HG03108 (cell line): ENCODE results near the gene SEPHS2.
"Not testable (repeated sequence)": the region's sequence is repeated elsewhere in the genome, so short reads cannot be mapped to it uniquely, and the experiment has no call there.

Experiments used
- ATAC-seq: cut with Tn5 transposase; IDR thresholded peaks from one replicate; pipeline ENCODE4 v1.9.1; 2021; ENCODE audit warnings: moderate library complexity; ENCODE audit not compliant: unreplicated experiment

Gene SEPHS2

DNA sequence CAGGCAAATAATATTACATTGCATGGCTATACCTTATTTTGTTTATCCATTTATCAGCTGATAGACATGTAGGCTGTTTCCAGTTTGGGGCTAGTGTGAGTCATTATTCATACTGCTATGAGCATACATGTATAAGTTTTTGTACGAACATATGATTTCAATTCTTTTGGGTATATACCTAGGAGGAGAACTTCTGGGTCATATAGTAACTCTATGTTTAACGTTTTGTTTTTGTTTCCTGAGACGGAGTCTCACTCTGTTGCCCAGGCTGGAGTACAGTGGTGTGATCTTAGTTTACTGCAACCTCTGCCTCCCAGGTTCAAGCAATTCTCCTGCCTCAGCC is 24.5 kb upstream of the SEPHS2 start:
- no peak for ATAC-seq

DNA sequence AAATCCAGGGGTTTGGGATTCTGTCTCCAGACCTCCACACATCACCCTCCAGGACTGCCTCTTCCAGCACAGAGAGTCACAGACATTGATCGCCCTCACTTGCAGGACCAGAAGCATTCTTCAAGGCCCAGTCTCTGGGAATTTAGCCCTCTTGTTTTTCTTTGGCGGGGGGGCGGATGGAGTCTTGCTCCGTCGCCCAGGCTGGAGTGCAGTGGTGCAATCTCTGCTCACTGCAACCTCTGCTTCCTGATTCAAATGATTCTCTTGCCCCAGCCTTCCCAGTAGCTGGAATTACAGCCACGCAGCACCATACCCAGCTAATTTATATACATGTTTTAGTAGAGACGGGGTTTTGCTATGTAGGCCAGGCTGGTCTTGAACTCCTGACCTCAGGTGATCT is 18.4 kb upstream of the SEPHS2 start:
- ATAC-seq = no peak

DNA sequence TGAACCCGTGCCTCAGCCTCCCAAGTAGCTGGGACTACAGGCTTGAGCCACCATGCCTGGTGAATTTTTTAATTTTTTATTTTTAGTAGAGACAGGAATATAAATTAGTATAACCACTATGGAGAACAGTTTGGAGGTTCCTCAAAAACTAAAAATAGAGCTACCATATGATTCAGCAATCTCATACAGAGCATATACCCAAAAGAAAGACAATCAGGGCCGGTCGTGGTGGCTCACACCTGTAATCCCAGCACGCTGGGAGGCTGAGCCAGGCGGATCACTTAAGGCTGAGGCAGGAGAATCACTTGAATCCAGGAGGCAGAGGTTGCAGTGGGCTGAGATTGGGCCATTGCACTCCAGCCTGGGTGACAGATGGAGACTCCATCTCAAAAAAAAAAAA is 15.8 kb upstream of the SEPHS2 start:
- ATAC-seq = not testable (repeated sequence)

DNA sequence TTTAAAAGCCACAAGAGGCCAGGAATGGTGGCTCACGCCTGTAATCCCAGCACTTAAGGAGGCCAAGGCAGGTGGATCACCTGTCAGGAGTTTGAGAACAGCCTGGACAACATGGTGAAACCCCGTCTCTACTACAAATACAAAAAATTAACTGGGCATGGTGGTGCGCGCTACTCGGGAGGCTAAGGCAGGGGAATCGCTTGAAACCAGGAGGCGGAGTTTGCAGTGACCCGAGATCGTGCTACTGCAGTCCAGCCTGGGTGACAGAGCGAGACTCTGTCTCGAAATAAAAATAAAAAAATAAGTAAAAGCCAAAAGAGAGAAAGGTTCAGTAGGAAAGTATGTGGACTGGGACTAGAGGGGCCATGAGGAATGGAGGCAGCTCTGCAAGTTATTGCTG is 13.8 kb upstream of the SEPHS2 start:
- no peak for ATAC-seq

DNA sequence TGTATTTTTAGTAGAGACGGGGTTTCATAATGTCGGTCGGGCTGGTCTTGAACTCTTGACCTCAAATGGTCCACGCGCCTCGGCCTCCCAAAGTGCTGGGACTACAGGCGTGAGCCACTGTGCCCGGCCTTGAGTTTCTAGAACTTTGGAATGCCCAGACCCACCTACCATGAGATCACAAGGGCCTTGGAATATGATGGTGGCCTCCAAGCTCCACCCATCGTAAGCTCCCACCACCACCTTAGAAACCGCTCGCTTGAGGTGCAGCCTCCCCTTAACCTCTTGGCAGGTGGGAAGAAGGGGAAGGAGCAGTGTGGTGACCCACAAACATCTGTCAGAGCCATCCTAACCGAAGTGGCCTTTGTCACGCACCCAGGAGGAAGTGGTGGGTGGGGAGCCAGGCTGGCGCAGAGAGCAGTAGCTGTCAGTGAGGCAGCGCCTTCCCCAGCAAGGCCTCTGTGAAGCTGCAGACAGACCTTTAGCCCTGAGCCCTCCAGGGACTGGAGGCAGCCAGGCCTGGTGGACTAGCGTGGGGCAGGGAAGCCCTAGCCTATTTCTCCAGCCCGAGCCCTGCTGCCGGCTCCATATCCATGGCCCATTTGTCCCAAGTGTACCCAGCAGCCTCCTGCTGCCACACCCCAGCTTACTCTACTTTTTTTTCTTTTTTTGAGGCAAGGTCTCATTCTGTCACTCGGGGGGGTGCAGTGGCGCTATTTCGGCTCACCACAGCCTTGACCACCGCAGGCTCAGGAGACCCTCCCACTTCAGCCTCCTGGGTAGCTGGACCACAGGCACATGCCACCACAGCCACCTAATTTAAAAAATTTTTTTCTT is 13.1 kb upstream of the SEPHS2 start:
- ATAC-seq = peak; percentile 89

DNA sequence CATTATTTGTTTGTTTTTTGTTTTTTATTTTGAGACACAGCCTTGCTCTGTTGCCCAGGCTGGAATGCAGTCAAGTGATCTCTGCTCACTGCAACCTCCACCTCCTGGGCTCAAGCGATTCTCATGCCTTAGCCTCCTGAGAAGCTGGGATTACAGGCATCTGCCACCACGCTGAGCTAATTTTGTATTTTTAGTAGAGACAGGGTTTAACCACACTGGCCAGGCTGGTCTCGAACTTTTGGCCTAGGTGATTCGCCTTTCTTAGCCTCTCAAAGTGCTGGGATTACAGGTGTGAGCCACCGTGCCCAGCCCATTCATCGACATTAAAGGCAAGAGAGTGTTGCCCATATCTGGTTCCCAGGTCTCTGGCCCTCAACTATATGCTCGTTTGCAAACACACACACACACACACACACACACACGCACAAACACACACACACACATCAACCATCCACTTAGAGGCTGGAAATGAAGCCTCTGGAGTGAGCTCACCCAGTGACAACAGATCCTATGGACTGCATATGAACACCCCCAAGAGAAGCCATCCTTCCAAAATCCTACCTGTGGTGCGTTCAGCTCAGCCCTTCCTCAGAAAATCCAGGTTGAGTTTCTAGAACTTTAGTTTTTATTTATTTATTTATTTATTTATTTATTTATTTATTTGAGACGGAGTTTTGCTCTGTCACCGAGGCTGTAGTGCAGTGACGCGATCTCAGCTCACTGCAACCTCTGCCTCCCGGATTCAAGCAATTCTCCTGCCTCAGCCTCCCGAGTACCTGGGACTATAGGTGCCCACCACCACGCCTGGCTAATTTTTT is 12.3 kb upstream of the SEPHS2 start:
- ATAC-seq = no peak

DNA sequence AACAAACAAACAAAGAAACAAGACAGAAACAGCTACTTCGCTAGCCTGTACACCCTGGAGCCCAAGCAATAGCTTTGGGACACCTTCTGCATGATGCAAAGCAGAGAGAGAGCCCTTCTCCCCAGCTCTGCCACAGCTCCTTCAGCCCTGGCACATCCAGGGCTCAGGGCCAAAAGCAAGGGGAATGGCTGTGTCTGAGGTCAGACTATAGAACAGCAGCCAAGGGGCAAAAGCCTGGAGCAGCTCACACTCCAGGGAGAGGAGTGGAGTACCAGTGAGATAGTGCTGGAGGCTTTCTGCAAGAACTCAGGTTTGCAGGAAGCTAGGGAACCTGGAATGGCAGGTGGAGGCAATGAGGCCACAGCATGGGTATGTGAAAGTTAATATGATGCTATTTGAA is 11.6 kb upstream of the SEPHS2 start:
- ATAC-seq = no peak

DNA sequence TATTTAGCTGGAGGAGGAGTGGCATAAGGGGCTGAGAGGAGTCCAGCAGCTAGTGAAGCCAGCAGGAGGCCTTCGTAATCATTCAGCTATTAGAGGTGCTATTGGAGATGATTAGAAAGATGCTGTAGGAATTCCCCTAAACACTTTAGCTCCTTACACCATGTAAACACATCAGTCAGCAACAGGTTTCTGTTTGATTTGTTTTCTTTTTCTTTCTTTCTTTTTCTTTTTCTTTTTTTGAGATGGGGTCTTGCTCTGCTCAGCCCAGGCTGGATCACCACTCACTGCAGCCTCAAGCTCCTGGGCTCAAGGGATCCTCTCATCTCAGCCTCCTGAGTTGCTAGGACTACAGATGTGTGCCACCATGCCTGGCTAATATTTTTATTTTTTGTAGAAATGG is 10.6 kb upstream of the SEPHS2 start:
- no peak for ATAC-seq

DNA sequence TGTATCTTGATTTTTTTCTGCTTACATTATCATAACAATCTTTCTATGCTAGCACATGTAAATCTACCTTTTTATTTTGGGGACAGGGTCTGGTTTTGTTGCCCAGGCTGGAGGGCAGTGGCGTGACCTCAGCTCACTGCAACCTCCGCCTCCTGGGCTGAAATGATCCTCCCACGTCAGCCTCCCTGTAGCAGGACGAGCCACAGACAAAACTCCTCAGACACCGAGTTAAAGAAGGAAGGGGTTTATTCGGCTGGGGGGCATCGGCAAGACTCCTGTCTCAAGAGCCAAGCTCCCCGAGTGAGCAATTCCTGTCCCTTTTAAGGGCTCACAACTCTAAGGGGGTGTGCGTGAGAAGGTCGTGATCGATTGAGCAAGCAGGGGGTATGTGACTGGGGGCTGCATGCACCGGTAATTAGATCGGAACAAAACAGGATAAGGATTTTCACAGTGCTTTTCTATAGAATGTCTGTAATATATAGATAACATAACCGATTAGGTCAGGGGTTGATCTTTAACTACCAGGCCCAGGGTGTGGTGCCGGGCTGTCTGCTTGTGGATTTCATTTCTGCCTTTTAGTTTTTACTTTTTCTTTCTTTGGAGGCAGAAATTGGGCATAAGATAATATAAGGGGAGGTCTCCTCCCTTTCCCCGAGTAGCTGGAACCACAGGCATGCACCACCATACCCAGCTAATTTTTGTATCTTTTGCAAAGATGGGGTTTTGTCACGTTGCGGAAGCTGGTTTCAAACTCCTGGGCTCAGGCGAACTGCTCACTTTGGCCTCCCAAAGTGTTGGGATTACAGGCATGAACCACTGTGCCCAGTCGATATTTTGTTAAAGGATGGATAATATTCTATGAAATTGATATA is 7.3 kb upstream of the SEPHS2 start:
- ATAC-seq = not testable (repeated sequence)

DNA sequence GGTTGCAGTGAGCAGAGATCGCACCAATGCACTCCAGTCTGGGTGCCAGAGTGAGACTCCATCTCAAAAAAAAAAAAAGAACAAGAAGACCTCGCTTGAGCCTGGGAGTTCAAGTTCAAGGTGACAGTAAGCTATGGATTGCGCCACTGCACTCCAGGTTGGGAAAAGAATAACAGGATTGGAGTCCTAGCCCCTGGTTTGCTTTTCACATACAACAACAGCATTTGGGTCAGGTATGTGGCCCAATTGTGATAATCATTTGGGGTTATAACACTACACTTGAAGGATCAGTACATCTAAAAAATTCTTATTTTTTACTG is 3.4 kb upstream of the SEPHS2 start:
- ATAC-seq = no peak

DNA sequence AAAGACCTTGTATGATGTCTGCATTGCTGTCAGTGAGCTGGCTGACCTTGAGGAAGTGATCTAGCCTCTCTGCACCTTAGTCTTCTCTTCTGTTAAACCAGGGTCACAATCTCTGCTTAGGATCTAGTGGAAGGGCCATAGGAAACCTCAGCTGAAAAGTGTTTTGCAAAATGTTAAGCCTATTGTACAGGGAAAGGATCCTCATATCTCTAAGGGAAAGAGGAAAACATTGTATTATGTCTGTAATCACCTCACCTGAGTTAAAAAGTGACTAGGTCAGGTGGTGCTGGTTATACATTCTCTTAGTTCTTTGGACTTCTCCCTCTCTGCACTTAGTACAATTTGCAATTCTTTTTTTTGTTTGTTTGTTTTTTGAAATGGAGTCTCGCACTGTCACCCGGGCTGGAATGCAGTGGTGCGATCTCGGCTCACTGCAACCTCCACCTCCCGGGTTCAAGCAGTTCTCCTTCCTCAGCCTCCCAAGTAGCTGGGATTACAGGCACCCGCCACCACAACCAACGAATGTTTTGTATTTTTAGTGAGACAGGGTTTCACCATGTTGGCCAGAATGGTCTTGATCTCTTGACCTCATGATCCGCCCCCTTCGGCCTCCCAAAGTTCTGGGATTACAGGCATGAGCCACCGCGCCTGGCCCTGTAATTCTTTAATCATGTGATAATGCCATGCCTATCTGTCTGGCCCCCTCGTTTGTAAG is 2.0 kb upstream of the SEPHS2 start:
- ATAC-seq = no peak

DNA sequence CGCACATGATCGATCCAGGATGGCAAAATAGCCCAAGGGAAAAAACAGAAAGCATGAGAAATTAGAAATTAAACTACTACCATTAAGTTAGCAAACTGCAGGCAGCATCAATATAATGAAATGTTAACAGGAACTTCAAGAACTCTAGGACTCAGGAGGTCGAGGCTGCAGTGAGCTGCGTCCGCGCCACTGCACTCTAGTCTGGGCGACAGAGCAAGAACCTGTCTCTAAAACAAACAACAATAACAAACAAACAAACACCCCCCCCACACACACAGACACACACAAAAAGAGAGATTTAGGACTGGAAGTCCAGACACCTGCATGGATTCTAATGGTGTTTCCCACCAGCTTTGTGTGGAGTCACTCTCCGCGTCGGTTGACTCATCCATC is 525 bp upstream of the SEPHS2 start:
- no peak for ATAC-seq

DNA sequence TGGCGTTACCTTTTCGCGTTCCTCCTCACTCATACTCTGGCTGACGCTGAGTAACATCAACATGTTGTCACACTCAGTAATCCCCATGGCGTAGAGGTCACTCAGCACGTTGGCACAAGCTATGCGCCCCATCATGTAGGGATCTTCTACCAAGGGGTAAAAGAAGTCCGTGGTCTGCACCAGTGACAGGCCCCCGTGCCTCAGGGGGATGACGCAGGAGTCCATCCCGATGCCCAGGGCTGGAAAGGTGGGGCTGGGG is 596 bp downstream of the SEPHS2 start:
- no peak for ATAC-seq

DNA sequence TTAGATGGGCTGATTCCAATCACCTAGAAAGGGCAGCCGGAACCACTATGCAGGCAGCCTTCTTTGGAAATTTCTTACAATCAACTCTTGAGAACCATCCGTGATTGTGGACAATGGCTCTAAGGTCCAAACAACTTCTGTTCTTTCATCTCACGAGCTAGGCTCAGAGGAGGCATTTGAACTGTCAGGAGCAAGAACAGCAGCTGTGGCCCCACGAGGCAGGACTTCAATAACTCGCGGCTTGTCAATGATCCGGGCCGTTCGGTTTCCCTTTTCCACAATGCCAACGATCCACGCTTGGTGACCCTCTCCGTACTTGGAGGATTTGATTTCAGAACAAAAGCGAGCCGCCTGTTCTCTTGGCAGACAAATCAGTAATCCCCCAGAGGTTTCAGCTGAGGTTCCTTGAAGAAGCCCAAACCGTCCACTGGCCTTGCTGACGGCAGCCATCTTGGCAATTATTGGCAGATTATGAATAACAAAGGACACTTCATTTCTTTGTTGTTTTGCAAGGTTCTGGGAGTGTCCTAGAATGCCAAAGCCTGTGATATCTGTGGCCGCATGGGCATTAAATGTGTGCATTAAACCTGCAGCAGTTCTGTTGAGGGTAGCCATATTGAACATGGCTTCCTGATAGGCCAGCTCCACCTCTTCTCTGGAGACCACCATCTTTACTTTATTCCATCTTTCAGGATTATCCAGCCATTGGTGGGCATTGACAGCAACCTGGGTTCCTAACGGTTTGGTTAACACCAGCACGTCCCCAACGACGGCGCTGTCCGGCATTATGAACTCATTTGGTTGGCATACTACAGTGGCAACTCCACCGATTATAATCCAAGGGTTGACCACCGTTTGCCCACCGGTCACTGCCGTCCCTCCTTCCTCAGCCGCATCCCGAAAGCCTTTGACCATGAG is 1.2 kb downstream of the SEPHS2 start:
- no peak for ATAC-seq

DNA sequence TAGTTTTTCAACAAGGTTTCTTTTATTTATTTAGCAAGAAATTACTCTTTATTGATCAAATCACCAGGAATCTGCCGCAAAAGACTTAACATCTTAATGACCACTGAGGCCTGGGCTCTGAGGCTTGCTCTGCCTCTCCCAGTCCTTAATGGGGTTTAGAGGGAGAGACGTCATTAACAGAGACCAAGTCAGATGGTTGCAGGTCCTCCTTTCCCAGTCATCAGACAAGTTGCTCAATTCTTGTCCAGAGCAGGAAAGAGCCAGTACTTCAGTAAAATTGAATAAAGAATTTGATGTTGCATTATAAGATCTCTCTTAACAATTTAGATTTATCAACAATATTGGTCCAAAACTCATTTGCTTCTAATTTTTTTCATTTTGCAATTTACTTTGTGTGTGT is 2.0 kb downstream of the SEPHS2 start:
- ATAC-seq = no peak

DNA sequence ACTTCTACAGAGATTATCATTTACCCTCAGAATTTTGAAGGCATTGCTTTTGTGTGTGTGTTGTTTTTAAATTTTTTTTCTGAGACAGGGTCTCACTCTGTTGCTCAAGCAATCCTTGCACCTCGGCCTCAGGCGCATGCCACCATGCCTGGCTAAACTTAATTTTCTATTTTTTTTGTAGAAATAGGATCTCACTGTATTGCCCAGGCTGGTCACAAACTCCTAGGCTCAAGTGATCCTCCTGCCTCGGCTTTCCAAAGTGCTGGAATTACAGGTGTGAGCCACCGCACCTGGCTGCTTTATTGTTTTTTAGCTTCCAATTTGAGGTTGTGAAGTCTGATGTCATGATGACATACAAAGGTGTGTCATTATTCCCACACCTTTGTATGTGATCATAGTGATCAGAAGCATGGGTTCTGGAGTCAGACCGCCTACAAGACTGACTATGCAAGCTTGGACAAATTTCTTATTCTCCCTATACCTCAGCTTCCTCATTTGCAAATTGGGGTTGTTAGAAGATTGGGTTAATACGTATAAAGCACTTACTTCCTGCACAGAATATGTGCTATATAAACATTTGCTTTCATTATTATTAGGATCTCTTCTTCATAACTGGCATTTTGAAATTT is 5.8 kb downstream of the SEPHS2 start:
- ATAC-seq = no peak

DNA sequence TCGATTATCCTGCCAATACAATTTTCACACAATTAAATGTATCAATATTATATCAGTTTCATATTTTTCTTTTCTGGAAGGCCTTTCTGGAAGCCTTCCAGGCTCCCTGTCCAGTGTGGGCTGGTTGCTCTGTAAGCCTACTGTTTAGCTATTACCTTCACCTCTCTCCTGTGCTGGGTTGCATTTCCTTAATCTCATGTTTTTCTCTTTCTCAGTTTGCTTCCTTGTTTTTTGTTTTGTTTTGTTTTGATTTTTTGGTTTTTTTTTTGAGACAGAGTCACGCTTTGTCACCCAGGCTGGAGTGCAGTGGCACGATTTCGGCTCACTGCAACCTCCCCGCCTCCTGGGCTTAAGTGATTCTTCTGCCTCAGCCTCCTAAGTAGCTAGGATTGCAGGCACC is 6.8 kb downstream of the SEPHS2 start:
- ATAC-seq = no peak

DNA sequence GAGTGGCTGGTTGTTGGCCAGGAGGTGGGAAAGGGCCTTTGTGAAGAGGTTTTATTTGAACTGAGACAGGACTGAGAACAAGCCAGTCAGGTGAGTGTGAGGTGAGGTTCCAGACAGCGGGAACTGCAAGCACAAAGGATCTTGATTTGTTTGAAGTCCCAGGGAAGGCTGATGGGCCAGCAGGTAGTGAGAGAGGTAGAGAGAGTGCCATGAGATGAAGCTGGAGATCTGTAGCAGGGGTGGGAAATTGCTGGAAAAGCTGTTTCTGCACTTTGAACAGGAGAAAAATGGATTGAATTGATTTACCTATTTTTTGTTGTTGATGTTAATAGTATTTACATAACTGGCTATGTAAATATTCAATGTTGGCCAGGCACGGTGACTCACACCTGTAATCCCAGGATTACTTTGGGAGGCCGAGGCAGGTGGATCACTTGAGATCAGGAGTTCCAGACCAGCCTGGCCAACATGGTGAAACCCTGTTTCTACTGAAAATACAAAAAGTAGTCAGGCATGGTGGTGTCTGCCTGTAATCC is 8.1 kb downstream of the SEPHS2 start:
- no peak for ATAC-seq

DNA sequence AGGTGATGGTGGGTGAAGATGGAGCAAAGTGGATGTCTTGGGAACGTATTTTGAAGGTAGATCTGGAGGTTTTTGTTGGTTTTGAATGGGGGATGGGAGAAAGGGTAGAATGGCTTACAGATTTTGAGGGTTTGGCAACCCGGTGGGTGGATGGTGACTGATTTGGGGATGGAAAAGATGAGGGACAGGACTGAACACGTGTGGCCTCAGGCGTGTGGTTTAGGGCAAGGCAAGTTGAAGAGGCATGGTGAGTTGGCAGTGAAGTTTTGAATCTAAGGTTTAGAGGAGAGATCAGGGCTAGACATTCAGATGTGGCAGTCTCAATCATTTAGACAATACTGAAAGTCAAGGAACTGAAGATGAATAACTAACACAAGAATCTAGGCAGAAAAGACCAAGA is 10.8 kb downstream of the SEPHS2 start:
- no peak for ATAC-seq
